Activated CD4-positive, alpha-beta T cell treated with anti-CD3 and anti-CD28 coated beads, Interleukin-2, amount 50 U/mL, for 24 hours (primary cell): ENCODE results near the gene CASP7.
"Not testable (repeated sequence)": the region's sequence is repeated elsewhere in the genome, so short reads cannot be mapped to it uniquely, and the experiment has no call there.

Source experiments
- DNase-seq, 2 donors: peaks; one replicate each; pipeline ENCODE4 v3.0.0-alpha.2; 2020; ENCODE audit warnings: low read depth in 1 of 2, low spot score in 1 of 2

CASP7 gene

DNA sequence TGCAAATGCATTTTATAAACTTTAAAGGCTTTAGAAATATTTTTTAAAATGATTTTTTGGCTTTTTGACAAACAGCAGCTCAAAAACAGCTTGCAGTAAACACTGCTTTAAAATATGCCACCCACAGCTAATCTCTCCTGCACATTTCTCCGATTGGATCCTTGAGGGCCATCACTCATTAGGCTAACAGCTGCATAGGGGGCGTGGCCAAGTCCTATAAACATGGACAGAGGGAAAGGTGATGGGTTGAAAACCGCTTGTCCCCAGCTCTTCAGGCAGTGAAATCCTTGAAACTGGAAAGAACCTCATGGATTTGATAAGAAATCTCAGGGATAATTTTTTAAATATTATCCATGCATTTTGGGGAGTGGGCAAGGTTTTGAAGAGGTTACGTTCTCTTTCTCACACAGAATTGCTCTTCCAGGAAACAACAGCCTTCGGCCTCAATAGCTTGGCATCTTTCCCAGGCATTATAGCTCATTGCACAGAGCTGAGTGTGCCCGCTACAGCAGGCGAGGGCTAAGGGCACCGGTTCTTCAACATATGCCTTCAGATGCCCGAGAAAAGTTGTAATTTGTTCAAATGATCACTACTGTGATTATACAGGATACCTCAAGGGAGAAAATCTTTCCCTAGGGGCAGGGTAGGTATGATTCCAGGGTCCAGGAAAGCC, 73.4 kb downstream of the CASP7 start:
- no peak for DNase-seq

- no peak for DNase-seq
Measured at GRCh38 chr10:113754125-113754524, 74.4 kb downstream of the CASP7 start.

DNA sequence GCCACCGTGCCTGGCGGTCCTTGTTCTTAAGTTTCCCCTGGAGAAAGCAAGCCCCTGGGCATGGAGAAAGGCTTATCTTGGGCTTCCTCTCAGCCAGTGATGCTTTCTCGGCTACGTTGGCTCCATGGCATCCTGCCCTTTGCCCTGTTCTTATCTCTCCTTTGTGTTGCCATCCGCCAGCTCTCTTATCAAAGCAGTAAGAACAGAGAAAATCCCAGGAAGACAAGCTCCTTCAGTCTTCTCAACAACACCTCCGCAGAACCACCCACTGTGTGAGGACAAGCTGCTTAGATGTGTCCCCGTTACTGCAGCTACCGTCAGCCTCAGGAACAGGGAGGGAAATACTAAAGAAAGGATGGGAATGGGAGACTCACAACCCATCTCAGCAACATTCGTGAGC, 75.1 kb downstream of the CASP7 start:
- no peak for DNase-seq

GRCh38 chr10:113756940-113757543, 77.3 kb downstream of the CASP7 start:
- DNase-seq: no peak

DNA sequence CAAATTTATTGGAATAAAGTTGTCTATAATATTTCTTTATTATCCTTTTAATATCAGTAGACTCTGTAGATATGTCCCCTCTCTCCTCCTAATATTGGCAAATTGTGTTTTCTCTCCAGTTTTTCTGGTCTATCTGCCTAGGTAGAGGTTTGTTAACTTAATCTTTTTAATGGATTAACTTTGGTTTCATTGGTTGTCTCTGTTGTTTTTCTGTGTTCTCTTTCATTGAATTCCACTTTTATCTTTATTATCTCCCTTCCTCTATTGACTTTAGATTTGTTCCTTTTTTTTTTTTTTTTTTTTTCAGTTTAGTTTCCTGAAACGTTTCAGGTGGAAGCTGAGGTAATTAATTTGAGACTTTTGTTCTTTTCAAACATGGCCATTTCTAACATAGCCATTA, 82.4 kb downstream of the CASP7 start:
- DNase-seq: no peak

DNA sequence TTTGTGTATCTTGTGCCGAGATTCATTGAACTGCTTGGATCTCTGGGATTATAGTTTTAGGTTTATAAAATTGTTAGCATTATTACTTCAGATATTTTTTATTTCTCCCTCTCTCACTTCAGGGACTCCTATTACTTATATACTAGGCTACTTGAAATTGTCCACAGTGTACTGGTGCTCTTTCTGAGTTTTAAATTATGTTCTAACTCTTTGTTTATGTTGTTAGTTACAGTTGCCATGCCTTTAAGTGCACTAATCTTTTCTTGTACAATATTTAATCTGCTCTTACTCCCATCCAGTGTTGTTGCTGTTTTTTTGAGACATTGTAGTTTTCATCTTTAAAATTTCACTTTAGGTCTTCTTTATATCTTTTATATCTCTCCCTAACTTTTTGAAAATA, 84.9 kb downstream of the CASP7 start:
- no peak for DNase-seq

- no peak for DNase-seq
Measured at GRCh38 chr10:113765910-113766309, 86.2 kb downstream of the CASP7 start.

- DNase-seq: no peak
Measured at GRCh38 chr10:113767222-113767621, 87.5 kb downstream of the CASP7 start.

DNA sequence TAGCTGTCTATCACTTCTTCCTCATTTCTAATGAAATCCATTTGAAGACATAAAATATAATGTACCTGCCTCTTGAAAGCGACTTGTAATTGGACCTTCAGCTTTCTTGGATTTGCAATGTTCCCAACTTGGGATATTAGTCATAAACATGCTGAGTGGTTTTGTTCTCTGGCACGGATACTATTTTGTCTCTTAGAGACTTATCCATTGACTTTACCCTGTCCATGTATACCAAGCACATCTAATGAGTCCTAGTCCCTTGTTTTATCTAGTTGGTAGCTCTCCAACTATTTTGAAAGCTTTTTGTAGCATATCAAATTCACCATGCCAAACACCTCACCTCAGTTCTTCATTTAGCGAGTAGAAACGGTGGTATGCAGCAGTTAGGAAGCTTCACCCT, 90.6 kb downstream of the CASP7 start:
- no peak for DNase-seq

- DNase-seq: not testable (repeated sequence)
Measured at GRCh38 chr10:113771131-113771530, 91.4 kb downstream of the CASP7 start.

- DNase-seq: no peak
Measured at GRCh38 chr10:113775686-113776294, 96.1 kb downstream of the CASP7 start.

DNA sequence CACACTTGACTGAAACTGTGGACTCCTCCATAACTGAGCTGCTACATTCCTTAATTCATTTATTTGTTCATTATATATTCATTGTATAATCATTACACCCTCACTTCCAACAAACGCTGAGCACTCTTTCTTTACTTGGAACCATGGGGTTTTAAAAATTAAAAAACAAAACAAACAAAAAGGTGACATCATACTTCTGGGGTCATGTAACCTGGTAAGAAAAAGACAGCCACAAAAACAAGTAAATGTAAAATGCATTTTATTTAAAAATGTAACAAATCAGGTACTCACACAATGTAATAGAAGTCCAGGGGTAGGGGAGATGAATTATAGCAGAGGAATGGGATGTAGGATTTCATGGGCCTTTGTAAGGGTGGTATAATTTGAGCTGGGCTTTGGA, 96.8 kb downstream of the CASP7 start:
- no peak for DNase-seq
